GM12875 (cell line): ENCODE data around the gene KY.

Experiments
- H3K4me3 ChIP-seq: one replicate; pipeline ENCODE4 v1.5.1; 2011; ENCODE audit warnings: low read depth, low read length, control low read depth
- TF ChIP-seq, protein P1 (sequence below): IDR thresholded peaks from 2 replicates; pipeline ENCODE4 v1.5.1; 2011; ENCODE audit warnings: low read depth, mild to moderate bottlenecking, control low read depth, inconsistent platforms, low read length, moderate library complexity, borderline replicate concordance; ENCODE audit not compliant: insufficient read depth

KY gene

DNA sequence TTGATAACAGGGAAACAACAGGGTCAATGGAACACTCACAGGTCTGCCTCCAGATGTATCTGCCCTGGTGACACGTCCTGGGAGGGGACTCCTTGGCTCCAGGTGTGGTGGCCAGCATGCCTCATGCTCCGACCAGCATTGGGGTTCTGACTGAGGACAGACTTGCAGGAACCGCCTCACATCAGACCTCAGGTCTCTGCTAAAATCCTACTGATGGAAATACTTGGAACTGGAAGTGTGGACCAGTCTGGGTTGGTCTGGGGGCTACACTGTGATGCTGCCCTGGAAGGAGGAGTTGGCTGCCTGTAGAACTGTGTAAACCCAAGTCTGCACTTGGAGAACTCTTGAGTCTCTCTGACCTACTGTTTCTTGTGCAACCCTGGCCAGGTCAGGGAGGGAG, 17.1 kb upstream of the KY start:
- H3K4me3 ChIP-seq = no peak overlapping the region
- TF ChIP-seq, protein P1, sequence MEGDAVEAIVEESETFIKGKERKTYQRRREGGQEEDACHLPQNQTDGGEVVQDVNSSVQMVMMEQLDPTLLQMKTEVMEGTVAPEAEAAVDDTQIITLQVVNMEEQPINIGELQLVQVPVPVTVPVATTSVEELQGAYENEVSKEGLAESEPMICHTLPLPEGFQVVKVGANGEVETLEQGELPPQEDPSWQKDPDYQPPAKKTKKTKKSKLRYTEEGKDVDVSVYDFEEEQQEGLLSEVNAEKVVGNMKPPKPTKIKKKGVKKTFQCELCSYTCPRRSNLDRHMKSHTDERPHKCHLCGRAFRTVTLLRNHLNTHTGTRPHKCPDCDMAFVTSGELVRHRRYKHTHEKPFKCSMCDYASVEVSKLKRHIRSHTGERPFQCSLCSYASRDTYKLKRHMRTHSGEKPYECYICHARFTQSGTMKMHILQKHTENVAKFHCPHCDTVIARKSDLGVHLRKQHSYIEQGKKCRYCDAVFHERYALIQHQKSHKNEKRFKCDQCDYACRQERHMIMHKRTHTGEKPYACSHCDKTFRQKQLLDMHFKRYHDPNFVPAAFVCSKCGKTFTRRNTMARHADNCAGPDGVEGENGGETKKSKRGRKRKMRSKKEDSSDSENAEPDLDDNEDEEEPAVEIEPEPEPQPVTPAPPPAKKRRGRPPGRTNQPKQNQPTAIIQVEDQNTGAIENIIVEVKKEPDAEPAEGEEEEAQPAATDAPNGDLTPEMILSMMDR = no peak

DNA sequence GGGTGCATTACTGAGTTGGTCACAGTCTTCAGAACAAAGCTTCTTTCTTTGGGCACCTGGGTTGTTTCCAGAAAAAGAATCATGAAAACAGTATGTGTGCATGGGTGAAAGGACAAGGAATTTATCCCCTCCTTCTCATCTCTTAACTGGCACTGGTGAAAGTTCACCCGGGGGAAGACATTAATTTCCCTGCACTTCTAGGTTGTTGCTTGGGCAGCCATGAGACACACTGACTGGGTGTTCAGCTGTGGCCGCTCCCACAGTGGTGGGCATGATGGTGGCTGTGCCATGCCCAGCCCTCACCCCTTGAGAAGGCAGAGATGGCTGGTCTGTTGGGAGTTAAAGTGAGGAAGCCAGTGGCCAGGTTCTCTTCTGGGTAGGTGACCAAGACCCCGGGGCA, 16.6 kb upstream of the KY start:
- H3K4me3 ChIP-seq = no peak overlapping the region
- TF ChIP-seq, protein P1 = no peak

DNA sequence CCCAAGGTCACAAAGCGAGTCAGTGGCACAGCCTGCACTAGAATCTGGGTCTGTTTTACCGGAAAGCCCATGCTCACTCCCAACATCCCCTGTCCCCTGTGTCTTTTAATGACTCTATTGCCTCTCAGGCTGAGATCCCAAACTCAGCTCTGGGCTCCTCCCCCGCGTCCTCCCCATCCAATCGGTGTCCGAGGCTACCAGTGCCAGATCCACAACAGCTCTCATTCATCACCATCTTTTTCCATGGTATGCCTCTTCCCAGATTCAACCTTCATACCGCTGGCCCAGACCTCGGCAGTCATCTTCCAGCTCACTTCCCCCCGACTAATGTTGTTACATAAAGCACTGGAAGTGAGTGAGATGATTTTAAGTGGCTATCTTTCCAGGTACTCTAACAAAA, 16.1 kb upstream of the KY start:
- TF ChIP-seq, protein P1 = no peak
- H3K4me3 ChIP-seq = no peak overlapping the region

DNA sequence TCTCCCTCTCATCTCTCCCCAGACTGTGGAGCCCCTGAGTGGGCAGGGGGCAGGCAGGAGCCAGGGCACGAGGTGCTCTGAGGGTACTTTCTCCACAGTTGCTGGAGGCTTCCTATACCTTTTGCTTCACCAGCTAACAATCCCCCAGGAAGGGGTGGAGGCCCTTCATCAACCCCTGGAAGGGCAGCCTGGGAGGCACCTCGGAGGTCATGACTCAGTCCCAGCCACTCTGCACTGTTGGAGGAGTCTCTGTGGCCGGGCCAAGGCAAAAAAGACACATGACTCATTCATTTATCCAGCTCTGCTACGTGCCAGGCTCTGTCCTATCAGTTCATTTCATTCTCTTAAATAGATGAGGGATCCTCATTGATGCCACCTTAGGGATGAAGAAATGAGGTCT, 15.6 kb upstream of the KY start:
- no peak overlapping the region for H3K4me3 ChIP-seq
- TF ChIP-seq, protein P1 = no peak

DNA sequence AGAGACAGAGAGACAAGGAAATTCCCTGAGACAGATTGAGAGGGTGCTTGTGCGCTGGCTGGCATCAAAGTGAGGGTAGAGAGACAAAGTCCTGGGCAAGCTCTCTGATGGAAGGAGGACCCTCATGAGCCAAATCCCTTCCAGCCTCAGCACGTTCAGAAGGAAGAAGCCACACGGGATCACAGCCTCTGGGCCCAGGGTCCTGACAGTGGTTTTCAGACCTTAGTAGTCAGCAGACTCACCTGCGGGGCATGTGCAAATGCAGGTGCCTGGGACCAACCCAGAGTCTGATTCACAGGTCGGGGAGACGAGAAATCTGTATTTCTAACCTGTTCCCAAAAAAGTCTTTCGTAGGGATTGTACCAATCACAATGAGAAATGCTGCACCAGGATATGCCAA, 15.2 kb upstream of the KY start:
- no peak overlapping the region for H3K4me3 ChIP-seq
- TF ChIP-seq, protein P1 = no peak

DNA sequence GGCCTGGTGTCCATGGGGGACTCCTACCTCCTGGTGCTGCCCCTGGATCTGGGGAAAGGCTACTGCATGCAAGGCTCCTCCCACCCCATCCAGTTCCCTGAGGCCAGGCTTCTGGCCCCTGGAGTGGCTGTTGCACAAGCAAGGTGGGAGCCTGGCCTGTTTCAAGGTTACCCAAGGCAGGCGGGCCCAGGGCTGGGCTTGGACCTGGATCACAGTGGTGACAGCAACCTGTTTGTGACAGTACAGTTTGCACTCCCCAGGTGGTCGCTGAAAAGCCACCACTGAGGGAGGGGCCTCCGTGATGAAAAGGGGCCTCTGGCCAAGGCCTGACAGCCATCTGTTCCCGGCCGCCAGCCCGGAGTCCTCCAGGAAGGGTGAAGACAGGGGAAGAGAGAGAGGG, 14.4 kb upstream of the KY start:
- TF ChIP-seq, protein P1 = no peak
- no peak overlapping the region for H3K4me3 ChIP-seq

DNA sequence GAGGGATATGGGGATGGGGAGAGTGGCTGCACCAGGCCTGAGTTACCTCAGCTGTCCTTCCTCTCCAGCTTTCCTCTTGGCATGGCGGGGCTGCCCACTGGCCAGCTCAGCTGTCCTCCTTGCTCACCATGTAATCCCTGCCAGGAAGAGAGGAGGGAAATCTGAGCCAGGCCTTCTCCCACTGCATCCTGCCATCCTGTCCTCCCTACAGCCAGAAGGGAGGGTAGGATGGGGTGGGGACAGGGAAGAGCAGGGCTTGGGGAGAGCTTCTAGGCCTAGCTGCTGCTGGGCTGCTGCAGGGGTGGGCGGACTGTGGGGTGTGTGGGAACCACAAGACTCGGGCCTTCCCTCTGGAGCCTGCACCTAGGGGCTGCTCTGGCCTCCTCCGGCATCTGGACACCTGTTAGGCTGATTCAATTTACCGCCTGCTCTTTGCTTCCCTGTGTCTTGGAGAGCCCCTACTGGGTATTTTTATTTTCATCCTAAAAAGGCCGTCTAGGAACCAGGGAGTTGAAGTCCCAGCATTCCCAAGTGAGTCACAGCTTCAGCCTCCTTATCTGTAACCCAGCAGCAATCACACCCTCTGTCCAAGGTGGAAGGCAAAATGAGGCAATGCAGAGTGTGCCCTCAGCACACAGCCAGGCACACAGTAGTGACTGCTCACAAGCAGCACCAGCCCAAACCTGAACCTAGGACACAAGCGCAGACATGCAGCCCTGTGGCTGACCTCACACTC, 13.1 kb upstream of the KY start:
- no peak overlapping the region for H3K4me3 ChIP-seq
- TF ChIP-seq, protein P1 = no peak
